GM06990 (cell line): ENCODE data around the gene KRTAP5-2.

Source experiments
- DNase-seq: peaks from one replicate; pipeline ENCODE4 v3.0.0-alpha.2; 2011; ENCODE audit not compliant: insufficient read length; ENCODE audit errors: extremely low read depth
- H3K27me3 ChIP-seq: replicated peaks from 2 replicates; pipeline ENCODE4 v1.6.0; 2011; ENCODE audit warnings: low read length; ENCODE audit not compliant: control insufficient read depth, insufficient read depth
- H3K36me3 ChIP-seq: 2 replicates; pipeline ENCODE4 v1.5.1; 2011; ENCODE audit warnings: low read length; ENCODE audit not compliant: control insufficient read depth, insufficient read depth
- H3K4me3 ChIP-seq: replicated peaks from 2 replicates; pipeline ENCODE4 v1.5.1; 2011; ENCODE audit warnings: low read depth, mild to moderate bottlenecking, control low read depth, low read length
- CTCF ChIP-seq: IDR thresholded peaks from 2 replicates; pipeline ENCODE4 v1.5.1; 2011; ENCODE audit warnings: low read length, control low read depth, mild to moderate bottlenecking, inconsistent platforms; ENCODE audit not compliant: insufficient read depth, poor library complexity, severe bottlenecking

The KRTAP5-2 gene

GRCh38 chr11:1560002-1560648 lies 38.0 kb downstream of the KRTAP5-2 start:
- no peaks in the 10 kb centered on the region; the same call in none of the 2 replicates for H3K27me3 ChIP-seq
- H3K36me3 ChIP-seq: no peaks in the 10 kb centered on the region
- no peak for DNase-seq
- no peak overlapping the region for H3K4me3 ChIP-seq
- no peak for TF ChIP-seq CTCF

- no peak for DNase-seq
- no peak for TF ChIP-seq CTCF
- Histone ChIP-seq H3K27me3 (no peaks in the 10 kb centered on the region; the same call in 1 of the 2 replicates), H3K4me3 (no peak overlapping the region), H3K36me3 (no peaks in the 10 kb centered on the region)
Measured at GRCh38 chr11:1559111-1559951, 38.8 kb downstream of the KRTAP5-2 start.

- Histone ChIP-seq H3K4me3 (no peak overlapping the region), H3K27me3 (no peaks in the 10 kb centered on the region; the same call in 1 of the 2 replicates), H3K36me3 (no peaks in the 10 kb centered on the region)
- no peak for DNase-seq
- TF ChIP-seq CTCF: no peak
Measured at GRCh38 chr11:1558775-1559110, 39.4 kb downstream of the KRTAP5-2 start.

GRCh38 chr11:1557904-1558774 lies 40.0 kb downstream of the KRTAP5-2 start:
- no peaks in the 10 kb centered on the region for H3K36me3 ChIP-seq
- no peak overlapping the region for H3K4me3 ChIP-seq
- no peak for DNase-seq
- TF ChIP-seq CTCF: no peak
- no peaks in the 10 kb centered on the region; the same call in 1 of the 2 replicates for H3K27me3 ChIP-seq

GRCh38 chr11:1557051-1557884 lies 40.8 kb downstream of the KRTAP5-2 start:
- H3K36me3 ChIP-seq: no peaks in the 10 kb centered on the region
- DNase-seq: no peak
- no peaks in the 10 kb centered on the region; the same call in 1 of the 2 replicates for H3K27me3 ChIP-seq
- TF ChIP-seq CTCF: no peak
- no peak overlapping the region for H3K4me3 ChIP-seq
